Limb (tissue), 2 donors: ENCODE data around the gene UGT2B10.
"Not testable (repeated sequence)": the region's sequence is repeated elsewhere in the genome, so short reads cannot be mapped to it uniquely, and the experiment has no call there.

Source experiments
- DNase-seq, 2 donors: peaks; one replicate each; pipeline ENCODE4 v3.0.0-alpha.2; 2016; ENCODE audit errors: extremely low spot score in 2 of 2

The UGT2B10 gene

DNA sequence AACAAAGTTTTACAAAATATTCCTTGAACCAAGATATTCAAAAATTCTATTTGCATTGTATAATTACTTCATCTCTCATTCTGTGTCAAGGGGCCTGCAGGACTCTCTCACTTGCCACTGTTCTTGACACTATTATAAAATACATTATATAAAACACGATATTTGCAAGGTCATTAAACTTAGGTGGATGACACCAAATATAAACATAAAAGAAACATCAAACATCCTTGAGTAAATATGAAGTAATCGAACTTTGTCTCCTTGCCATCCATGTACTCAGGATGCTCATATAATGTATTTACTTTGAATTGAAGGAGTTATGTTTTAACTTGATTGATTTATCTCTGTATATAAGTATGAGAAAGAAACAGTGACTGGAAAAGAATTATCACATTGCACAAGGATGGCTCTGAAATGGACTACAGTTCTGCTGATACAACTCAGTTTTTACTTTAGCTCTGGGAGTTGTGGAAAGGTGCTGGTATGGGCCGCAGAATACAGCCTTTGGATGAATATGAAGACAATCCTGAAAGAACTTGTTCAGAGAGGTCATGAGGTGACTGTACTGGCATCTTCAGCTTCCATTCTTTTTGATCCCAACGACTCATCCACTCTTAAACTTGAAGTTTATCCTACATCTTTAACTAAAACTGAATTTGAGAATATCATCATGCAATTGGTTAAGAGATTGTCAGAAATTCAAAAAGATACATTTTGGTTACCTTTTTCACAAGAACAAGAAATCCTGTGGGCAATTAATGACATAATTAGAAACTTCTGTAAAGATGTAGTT, at the start of gene UGT2B10:
Gene UGT2B10, plus strand, starts transcription at position 378 of the 793 bp plus-strand sequence. Its CDS starts 26 bp downstream, at position 404.
- not testable (repeated sequence) for DNase-seq

- DNase-seq, result not testable (repeated sequence)
Observed at GRCh38 chr4:68771836-68772235, 44.0 kb upstream of the UGT2B10 start.

- no peak for DNase-seq
Observed at GRCh38 chr4:68773699-68774098, 42.1 kb upstream of the UGT2B10 start.

- DNase-seq, result no peak
Observed at GRCh38 chr4:68780232-68780631, 35.6 kb upstream of the UGT2B10 start.

DNA sequence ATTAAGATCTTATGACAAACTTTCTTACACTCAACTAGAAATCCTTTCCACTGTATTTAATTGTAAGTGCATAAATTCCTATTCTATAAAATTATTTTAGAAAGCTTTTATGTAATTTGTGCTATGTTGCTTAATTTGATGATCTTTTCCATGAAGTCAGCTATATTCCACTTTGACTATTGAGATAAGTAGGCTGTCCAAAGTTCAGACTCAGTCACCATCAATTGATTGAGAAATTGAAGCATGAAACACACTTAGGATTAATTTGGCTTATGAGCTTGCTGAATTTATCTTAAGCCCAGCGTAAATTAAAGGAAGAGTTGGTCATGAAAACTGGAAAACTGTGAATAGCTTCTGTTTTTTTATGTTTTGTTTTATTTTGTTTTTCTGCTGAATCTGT, 18.7 kb upstream of the UGT2B10 start:
- DNase-seq, result no peak

- no peak for DNase-seq
Observed at GRCh38 chr4:68797618-68798017, 18.2 kb upstream of the UGT2B10 start.

DNA sequence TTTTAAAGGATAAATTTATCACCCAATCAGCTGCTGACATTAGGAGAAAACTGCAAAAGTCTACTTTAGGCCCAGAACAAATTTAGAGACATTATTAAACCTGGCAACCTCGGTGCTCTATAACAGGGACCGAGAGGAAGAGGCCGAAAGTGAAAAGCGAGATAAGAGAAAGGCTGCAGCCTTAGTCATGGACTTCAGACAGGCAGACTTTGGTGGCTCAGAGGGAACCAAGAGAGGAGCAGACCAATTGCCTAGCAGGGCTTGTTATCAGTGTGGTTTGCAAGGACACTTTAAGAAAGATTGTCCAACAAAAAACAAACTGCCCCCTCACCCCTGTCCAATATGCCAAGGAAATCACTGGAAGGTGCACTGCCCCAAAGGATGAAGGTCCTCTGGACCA, 12.8 kb upstream of the UGT2B10 start:
- no peak for DNase-seq

- DNase-seq, result no peak
Observed at GRCh38 chr4:68808060-68808459, 7.7 kb upstream of the UGT2B10 start.

DNA sequence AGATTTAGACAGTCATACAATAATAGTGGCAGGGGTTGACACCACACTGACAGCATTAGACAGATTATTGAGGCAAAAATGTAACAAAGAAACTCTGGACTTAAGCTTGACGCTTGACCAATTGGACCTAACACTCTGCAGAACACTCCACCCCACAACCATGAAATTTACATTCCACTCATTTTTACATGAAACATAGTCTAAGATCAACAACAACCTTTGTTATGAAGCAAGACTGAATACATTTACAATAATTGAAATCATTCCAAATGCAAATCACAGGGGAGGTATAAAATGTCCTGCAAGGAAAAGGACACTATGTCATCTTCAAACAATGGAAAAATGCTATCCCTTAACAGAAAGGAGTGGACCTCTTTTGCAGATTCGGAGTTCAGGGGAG, 4.9 kb upstream of the UGT2B10 start:
- DNase-seq, result no peak

DNA sequence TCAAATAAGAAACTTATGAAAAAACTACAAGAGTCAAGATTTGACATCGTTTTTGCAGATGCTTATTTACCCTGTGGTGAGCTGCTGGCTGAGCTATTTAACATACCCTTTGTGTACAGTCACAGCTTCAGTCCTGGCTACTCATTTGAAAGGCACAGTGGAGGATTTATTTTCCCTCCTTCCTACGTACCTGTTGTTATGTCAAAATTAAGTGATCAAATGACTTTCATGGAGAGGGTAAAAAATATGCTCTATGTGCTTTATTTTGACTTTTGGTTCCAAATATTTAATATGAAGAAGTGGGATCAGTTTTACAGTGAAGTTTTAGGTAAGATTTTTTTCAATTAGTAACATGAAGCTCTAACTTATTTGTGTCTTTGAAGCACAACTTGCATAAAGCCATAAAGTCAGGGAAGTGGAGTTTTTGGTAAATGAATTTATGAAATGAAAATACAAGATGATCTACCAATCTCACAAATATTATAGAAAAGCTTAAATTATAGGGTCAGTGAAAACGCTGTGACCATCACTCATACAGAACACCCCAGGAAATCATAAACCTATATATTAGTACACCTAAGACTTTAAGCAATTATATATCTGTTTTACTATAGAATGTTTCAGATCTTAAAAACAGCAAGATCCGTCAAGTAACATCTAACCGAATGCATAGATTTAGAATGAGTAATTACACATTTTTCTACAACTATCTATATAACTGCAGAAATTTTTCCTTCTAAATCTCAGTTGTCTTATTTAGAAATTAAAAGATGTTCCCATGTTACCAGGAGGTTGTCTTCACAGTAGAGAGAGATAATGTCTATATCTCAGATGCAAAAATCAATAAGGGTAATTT, 844 bp downstream of the UGT2B10 start:
- not testable (repeated sequence) for DNase-seq

GRCh38 chr4:68817386-68817785, 1.6 kb downstream of the UGT2B10 start:
- no peak for DNase-seq

DNA sequence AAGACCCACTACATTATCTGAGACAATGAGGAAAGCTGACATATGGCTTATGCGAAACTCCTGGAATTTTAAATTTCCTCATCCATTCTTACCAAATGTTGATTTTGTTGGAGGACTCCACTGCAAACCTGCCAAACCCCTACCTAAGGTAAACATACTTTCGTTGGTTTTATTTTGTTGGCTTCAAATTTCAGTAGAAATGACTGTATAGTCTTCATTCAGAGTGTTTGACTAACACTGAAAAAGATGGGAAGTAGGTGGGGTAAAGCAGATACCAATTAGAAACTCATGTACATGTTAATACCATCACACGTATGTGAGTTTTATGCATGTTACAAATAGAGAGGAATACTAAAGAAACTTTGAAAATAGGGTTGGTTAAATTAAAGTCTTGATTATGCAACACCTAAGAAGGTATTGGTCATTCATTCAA, 2.3 kb downstream of the UGT2B10 start:
- not testable (repeated sequence) for DNase-seq

DNA sequence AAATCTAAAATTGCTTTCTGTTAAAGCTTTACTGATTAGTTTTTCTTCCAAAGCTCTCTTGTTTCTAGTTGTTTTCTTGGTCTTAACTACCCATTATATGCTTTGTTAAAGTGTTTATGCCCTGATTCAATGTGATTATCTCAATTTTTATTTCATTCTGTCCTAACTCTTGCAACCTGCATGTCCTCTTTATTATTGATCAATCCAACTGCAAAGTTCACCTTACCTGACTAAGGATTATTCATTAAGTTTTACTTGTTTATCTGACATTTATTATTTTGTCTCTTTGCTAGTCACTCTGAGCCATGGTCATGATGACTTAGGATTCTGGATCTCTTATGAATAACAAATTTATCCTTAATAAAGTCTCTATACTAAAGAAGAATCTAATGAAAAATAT, 15.8 kb downstream of the UGT2B10 start:
- no peak for DNase-seq

DNA sequence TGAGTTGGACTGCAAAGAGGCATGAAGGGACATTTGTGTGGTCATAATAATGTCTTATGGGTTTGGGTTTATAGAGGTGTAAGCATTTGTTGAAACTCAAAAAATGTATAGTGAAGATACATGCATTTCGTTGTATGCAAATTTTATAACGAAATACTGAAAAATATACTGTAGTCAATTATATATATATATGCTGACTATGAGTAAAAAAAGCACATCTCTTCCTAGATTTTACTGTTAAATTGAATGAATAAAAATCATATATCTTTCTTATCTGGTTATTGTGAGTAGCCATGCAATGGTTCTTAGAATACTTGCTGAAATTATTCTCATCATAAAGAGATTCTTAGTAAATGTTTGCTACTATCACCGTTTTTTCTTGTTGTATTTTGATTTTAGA, 34.5 kb downstream of the UGT2B10 start:
- DNase-seq, result no peak

DNA sequence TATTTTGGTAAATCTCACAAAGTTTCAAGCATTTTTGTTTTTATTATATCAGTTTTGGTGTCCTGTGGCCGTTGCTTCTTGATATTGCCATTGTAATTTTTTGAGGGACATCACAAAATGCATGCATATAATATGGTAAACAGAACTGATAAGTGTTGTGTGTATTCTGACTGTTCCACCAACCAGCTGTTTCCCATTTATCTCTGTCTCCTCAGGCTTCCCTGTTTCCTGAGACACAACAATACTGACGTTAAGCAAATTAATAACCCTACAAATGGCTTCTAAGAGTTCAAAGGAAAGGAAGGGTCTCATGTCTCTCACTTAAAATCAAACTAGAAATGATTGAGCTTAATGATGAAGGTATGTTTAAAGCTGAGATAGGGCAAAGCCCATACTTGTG, 40.0 kb downstream of the UGT2B10 start:
- no peak for DNase-seq

GRCh38 chr4:68858039-68858438, 42.2 kb downstream of the UGT2B10 start:
- DNase-seq, result no peak

- DNase-seq, result no peak
Observed at GRCh38 chr4:68859655-68860054, 43.9 kb downstream of the UGT2B10 start.

DNA sequence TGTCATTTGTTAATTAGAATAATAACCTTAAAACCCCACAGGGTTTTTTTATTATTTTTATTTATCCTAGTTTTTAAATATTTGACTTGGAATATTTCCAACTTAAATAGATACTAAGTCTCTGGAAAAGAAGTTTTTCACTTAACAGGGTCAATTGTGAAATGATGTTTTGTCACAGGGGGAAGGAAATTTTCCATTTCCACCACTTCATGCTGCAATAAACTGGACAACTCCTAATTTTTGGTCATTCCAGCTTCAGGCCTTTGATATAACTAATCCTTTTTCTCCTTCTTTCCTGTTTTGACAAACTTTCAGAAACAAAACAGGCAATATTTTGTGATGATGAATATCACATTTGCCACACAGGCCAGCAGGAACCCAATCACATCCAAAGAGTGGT, 45.3 kb downstream of the UGT2B10 start:
- DNase-seq, result no peak

- no peak for DNase-seq
Observed at GRCh38 chr4:68864438-68865187, 48.8 kb downstream of the UGT2B10 start.

DNA sequence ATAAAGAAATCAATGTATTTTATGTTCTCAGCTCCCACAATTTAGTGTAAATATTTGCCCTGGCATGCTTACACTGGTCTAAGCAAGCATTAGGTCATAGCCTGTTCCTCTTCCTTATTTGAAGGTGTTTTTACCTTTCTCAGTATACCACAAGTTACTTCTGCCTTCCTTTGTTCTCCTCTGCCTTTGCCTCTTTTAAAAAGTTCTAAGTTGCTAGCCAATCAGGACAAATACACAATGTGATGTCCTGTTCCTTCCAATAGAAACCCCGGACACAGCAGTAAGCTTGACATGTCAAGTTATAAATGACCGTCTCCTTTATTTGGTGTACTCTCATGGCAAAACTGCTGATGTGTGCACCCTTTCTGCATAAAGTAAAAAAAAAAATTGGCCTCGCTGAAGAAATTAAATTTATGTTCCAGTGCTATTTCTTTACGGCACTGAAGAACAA, 49.4 kb downstream of the UGT2B10 start:
- DNase-seq, result no peak

DNA sequence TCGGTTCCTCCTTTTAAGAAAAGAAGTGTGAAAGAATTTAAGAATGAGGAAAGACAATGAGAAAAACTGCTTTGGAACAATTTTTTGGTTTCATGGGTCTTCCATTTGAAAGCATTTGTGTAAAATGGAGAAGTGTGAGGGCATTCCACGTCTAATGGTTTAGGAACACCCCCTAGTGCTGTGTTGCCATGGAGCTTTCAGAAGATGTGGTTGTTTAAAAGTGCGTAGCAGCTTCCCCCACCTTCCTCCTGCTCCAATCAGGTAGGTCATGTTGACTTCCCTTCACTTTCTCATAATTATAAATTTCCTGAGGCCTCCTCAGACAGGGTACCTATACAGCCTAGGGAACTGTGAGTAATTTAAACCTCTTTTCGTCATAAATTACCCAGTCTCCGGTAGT, 50.0 kb downstream of the UGT2B10 start:
- DNase-seq, result no peak

GRCh38 chr4:68869274-68869773, 53.5 kb downstream of the UGT2B10 start:
- no peak for DNase-seq
